GM23248 (cell line): ENCODE results near the gene ARL14EPL. TPM values are rescaled to one million over a fixed set of nuclear protein-coding genes. Genes with fewer than 3 reads are reported as not detected.
"Not testable (repeated sequence)": the region's sequence is repeated elsewhere in the genome, so short reads cannot be mapped to it uniquely, and the experiment has no call there.

Source experiments
- DNase-seq: peaks from one replicate; pipeline ENCODE4 v3.0.0-alpha.2; 2015
- H2AFZ ChIP-seq: fragments of 200-600 bp; sonication (generic); 2 replicates; pipeline ENCODE4 v1.6.1; 2016; ENCODE audit warnings: antibody characterized with exemption
- H3F3A ChIP-seq: fragments of 200-600 bp; sonication (generic); 2 replicates; pipeline ENCODE4 v1.6.1; 2016; ENCODE audit warnings: mild to moderate bottlenecking, antibody characterized with exemption, mixed run types; ENCODE audit not compliant: insufficient read depth
- H3K27ac ChIP-seq: fragments of 200-600 bp; sonication (generic); 2 replicates; pipeline ENCODE4 v1.5.1; 2016; ENCODE audit warnings: mild to moderate bottlenecking
- H3K27me3 ChIP-seq: fragments of 200-600 bp; sonication (generic); replicated peaks from 2 replicates; pipeline ENCODE4 v1.6.1; 2016; ENCODE audit warnings: mild to moderate bottlenecking; ENCODE audit not compliant: insufficient read depth
- H3K36me3 ChIP-seq: fragments of 200-600 bp; sonication (generic); 2 replicates; pipeline ENCODE4 v1.6.1; 2016; ENCODE audit warnings: low read depth, mild to moderate bottlenecking
- H3K4me1 ChIP-seq: fragments of 200-600 bp; sonication (generic); 2 replicates; pipeline ENCODE4 v1.6.1; 2016; ENCODE audit warnings: mild to moderate bottlenecking; ENCODE audit not compliant: insufficient read depth
- H3K4me2 ChIP-seq: fragments of 200-600 bp; sonication (generic); one replicate; pipeline ENCODE4 v1.6.1; 2016; ENCODE audit warnings: mild to moderate bottlenecking; ENCODE audit not compliant: unreplicated experiment
- H3K4me3 ChIP-seq: fragments of 200-600 bp; sonication (generic); 2 replicates; pipeline ENCODE4 v1.5.1; 2016; ENCODE audit warnings: mild to moderate bottlenecking
- H3K79me2 ChIP-seq: fragments of 200-600 bp; sonication (generic); 2 replicates; pipeline ENCODE4 v1.6.1; 2016; ENCODE audit warnings: mild to moderate bottlenecking; ENCODE audit not compliant: insufficient read depth
- H3K9ac ChIP-seq: fragments of 200-600 bp; sonication (generic); 2 replicates; pipeline ENCODE4 v1.6.1; 2016; ENCODE audit warnings: mild to moderate bottlenecking
- H3K9me2 ChIP-seq: fragments of 200-600 bp; sonication (generic); 2 replicates; pipeline ENCODE4 v1.6.1; 2016; ENCODE audit warnings: mixed run types, mild to moderate bottlenecking, moderate library complexity; ENCODE audit not compliant: insufficient read depth
- H3K9me3 ChIP-seq: fragments of 200-600 bp; sonication (generic); one replicate; pipeline ENCODE4 v1.6.1; 2017; ENCODE audit warnings: low read depth
- H4K20me1 ChIP-seq: fragments of 200-600 bp; sonication (generic); 2 replicates; pipeline ENCODE4 v1.6.0; 2016; ENCODE audit not compliant: insufficient read depth
- EZH2 ChIP-seq: fragments of 200-600 bp; sonication (generic); IDR thresholded peaks from 2 replicates; pipeline ENCODE4 v1.6.1; 2018; ENCODE audit warnings: antibody characterized with exemption, mild to moderate bottlenecking; ENCODE audit not compliant: insufficient read depth, poor library complexity, severe bottlenecking
- EZH2phosphoT487 ChIP-seq: fragments of 200-600 bp; sonication (generic); IDR thresholded peaks from 2 replicates; pipeline ENCODE4 v1.6.1; 2018; ENCODE audit warnings: antibody characterized with exemption, moderate library complexity, mild to moderate bottlenecking, low read depth; ENCODE audit not compliant: insufficient read depth
- WGBS, 2 experiments: methylation state at CpG; one replicate each; pipeline ENCODE4 v1.1.6; 2015 to 2017; ENCODE audit warnings: low lambda C conversion rate in 2 of 2, low coverage in 1 of 2; ENCODE audit errors: missing lambda C conversion rate in 2 of 2; 5-methylcytosine and 5-hydroxymethylcytosine counted together
- in situ Hi-C: fragments of 300-500 bp; cut with MboI; formaldehyde crosslinking; loops from 2 replicates; pipeline ENCODE4 v1.15.0; 2020
- polyA plus RNA-seq: library from polyadenylated mRNA; unstranded; fragments of >200 nt; fragmentation: Nextera tagmentation; extraction: Ambion mirVana; gene quantifications from 2 replicates; pipeline ENCODE4 v1.2.1, GENCODE V29; 2016
- total RNA-seq: library from RNA; depleted of rRNA; stranded (reverse); fragments of >200 nt; shearing (Covaris generic); gene quantifications from 2 replicates; pipeline ENCODE4 v1.2.3, GENCODE V29; 2014

Gene ARL14EPL
- total and polyA plus RNA-seq, 2 experiments from 2014 or later = not detected

DNA sequence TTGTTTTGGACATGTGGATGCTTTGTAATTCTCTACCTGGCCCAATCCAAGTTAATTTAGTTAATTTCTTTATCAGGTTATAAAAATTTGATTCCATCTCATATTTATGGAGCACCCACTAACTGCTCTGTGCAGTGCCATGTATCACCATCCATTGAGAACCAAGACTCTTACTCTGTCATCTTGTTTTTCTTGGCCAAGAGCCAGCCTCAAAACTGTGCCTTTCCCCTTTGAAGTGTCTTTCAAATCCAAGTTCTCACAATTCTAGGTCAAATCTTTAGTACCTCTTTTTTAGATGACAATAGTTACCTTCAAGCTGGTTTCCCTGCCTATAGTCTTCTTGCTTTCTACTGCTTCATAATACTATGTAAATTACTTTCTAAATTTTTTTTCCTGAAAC, 55.8 kb downstream of the ARL14EPL start:
- peaks cover 48% of the 10 kb centered on the region for H3K79me2 ChIP-seq
- H3K4me3 ChIP-seq = no peak overlapping the region

GRCh38 chr5:116090302-116090701, 58.0 kb downstream of the ARL14EPL start:
- TF ChIP-seq EZH2phosphoT487 = no peak
- no peak for TF ChIP-seq EZH2
- 98 to 99% methylated on average over 3 of the region's 3 CpGs for WGBS, 2 experiments
- in situ Hi-C loops = no loop called here
- peaks cover 39% of the 10 kb centered on the region for H3K79me2 ChIP-seq
- no peaks in the 10 kb centered on the region for H3K9me2 ChIP-seq
- no peak for DNase-seq
- no peak overlapping the region for H3K27ac ChIP-seq
- H3K4me3 ChIP-seq = no peak overlapping the region
- peaks cover 25% of the 10 kb centered on the region for H3K36me3 ChIP-seq
- H3K9me3 ChIP-seq = no peaks in the 10 kb centered on the region
- H2AFZ ChIP-seq = no peak overlapping the region
- no peak overlapping the region for H3K9ac ChIP-seq
- no peaks in the 10 kb centered on the region for H3F3A ChIP-seq
- no peaks in the 10 kb centered on the region for H3K27me3 ChIP-seq
- H4K20me1 ChIP-seq = no peaks in the 10 kb centered on the region
- H3K4me1 ChIP-seq = 0 out of 2 replicates have a peak, but pooled peaks cover 6% of the 10 kb centered on the region
- no peak overlapping the region for H3K4me2 ChIP-seq

More for the DNA sequence above, 55.8 kb downstream of the ARL14EPL start:
- H3K36me3 ChIP-seq = peaks cover 8% of the 10 kb centered on the region; the same call in 1 of the 2 replicates
- H2AFZ ChIP-seq = no peak overlapping the region
- in situ Hi-C loops = no loop called here
- no peak for TF ChIP-seq EZH2
- TF ChIP-seq EZH2phosphoT487 = no peak
- H3K27me3 ChIP-seq = no peaks in the 10 kb centered on the region
- DNase-seq = peak; percentile 7
- H3K4me2 ChIP-seq = no peak overlapping the region
- H3K9me2 ChIP-seq = no peaks in the 10 kb centered on the region
- 0 out of 2 replicates have a peak, but pooled peaks cover 12% of the 10 kb centered on the region for H3K4me1 ChIP-seq
- no peaks in the 10 kb centered on the region for H3K9me3 ChIP-seq
- no peak overlapping the region for H3K27ac ChIP-seq
- no peaks in the 10 kb centered on the region for H4K20me1 ChIP-seq
- H3F3A ChIP-seq = no peaks in the 10 kb centered on the region
- H3K9ac ChIP-seq = no peak overlapping the region

GRCh38 chr5:116091416-116091815, 59.1 kb downstream of the ARL14EPL start:
- TF ChIP-seq EZH2 (no peak), EZH2phosphoT487 (no peak)
- DNase-seq = no peak
- Histone ChIP-seq H3K27ac (no peak overlapping the region), H3K9me3 (no peaks in the 10 kb centered on the region), H3K79me2 (peaks cover 29% of the 10 kb centered on the region), H3K4me3 (no peak overlapping the region), H3K27me3 (no peaks in the 10 kb centered on the region), H3K9ac (no peak overlapping the region), H3K36me3 (peaks cover 25% of the 10 kb centered on the region), H2AFZ (no peak overlapping the region), H3F3A (no peaks in the 10 kb centered on the region), H4K20me1 (no peaks in the 10 kb centered on the region), H3K4me1 (no peaks in the 10 kb centered on the region), H3K4me2 (no peak overlapping the region), H3K9me2 (no peaks in the 10 kb centered on the region)
- in situ Hi-C loops = no loop called here
- 0 to 3% methylated on average over 1 of the region's 1 CpG for WGBS, 2 experiments

DNA sequence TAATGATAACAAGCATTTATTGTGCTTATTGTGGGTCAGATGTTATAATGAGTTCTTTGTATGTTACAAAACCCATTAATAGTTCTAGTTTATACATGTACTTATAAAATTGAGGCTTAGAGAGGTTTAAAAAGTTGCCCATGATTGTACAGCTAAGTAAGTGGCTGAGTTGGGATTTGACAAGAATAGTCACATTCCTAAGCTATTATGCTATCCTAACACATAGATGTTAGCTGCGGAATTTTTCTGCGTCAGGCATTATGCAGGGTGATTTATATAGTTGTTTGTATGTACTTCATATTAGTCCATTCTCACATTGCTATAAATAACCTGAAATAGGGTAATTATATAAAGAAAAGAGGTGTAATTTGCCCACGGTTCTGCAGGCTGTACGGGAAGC, 65.0 kb downstream of the ARL14EPL start:
- in situ Hi-C loops = no loop called here
- H3K9me2 ChIP-seq = no peaks in the 10 kb centered on the region
- H3K36me3 ChIP-seq = peaks cover 33% of the 10 kb centered on the region
- H3K9ac ChIP-seq = no peak overlapping the region
- H3K27me3 ChIP-seq = no peaks in the 10 kb centered on the region
- H2AFZ ChIP-seq = no peak overlapping the region
- no peak overlapping the region for H3K4me3 ChIP-seq
- no peak for DNase-seq
- H3K9me3 ChIP-seq = no peaks in the 10 kb centered on the region
- H3K4me1 ChIP-seq = no peaks in the 10 kb centered on the region
- TF ChIP-seq EZH2 (no peak), EZH2phosphoT487 (no peak)
- H3K4me2 ChIP-seq = no peak overlapping the region
- 86 to 90% methylated on average over 4 of the region's 4 CpGs for WGBS, 2 experiments
- no peaks in the 10 kb centered on the region for H3F3A ChIP-seq
- H4K20me1 ChIP-seq = no peaks in the 10 kb centered on the region
- no peaks in the 10 kb centered on the region for H3K79me2 ChIP-seq
- H3K27ac ChIP-seq = no peak overlapping the region

GRCh38 chr5:116098998-116099397, 66.7 kb downstream of the ARL14EPL start:
- Histone ChIP-seq H3K9me3 (no peaks in the 10 kb centered on the region), H4K20me1 (no peaks in the 10 kb centered on the region), H3K27ac (no peak overlapping the region), H3K9ac (no peak overlapping the region), H2AFZ (no peak overlapping the region), H3K36me3 (peaks cover 18% of the 10 kb centered on the region), H3K27me3 (no peaks in the 10 kb centered on the region), H3K4me2 (no peak overlapping the region), H3F3A (no peaks in the 10 kb centered on the region), H3K9me2 (no peaks in the 10 kb centered on the region), H3K4me1 (no peaks in the 10 kb centered on the region), H3K4me3 (no peak overlapping the region), H3K79me2 (no peaks in the 10 kb centered on the region)
- TF ChIP-seq EZH2phosphoT487 = no peak
- TF ChIP-seq EZH2 = no peak
- in situ Hi-C loops = no loop called here
- WGBS, 2 experiments = 90 to 99% methylated on average over 2 of the region's 2 CpGs
- no peak for DNase-seq

DNA sequence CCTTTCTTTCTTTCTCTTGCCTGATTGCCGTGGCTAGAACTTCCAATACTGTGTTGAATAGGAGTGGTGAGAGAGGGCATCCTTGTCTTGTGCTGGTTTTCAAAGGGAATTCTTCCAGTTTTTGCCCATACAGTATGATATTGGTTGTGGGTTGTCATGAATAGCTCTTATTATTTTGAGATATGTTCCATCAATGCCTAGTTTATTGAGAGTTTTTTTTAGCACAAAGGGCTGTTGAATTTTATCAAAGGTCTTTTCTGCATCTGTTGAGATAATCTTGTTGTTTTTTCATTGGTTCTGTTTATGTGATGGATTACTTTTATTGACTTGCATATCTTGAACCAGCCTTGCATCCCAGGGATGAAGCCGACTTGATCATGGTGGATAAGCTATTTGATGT, 72.7 kb downstream of the ARL14EPL start:
- H3K4me3 ChIP-seq, H3F3A ChIP-seq, H3K36me3 ChIP-seq, H3K4me2 ChIP-seq, DNase-seq, H4K20me1 ChIP-seq, H3K27ac ChIP-seq, H3K27me3 ChIP-seq, H3K9me3 ChIP-seq, H3K79me2 ChIP-seq, H2AFZ ChIP-seq, H3K9me2 ChIP-seq, H3K4me1 ChIP-seq, in situ Hi-C loops, H3K9ac ChIP-seq: not testable (repeated sequence)
- WGBS, 2 experiments = 99 to 100% methylated on average over 2 of the region's 2 CpGs
